Tibial artery (tissue), 4 donors: ENCODE measurements around the gene NPY5R.

Experiments used
- DNase-seq, 2 donors: peaks; one replicate each; pipeline ENCODE4 v3.0.0-alpha.2; 2019
- H3K27ac ChIP-seq, 2 donors: fragments of 200-600 bp; sonication (generic) in 1 of 2; 1 replicate in 1 of 2; 2 replicates in 1 of 2; pipeline ENCODE4 v1.5.1; 2018 to 2019; ENCODE audit warnings: mild to moderate bottlenecking in 1 of 2
- H3K27me3 ChIP-seq, 2 donors: fragments of 200-600 bp; sonication (generic) in 1 of 2; one replicate each; pipeline versions ENCODE4 v1.5.1 to v1.6.0; 2016 to 2019
- H3K36me3 ChIP-seq, 3 donors: fragments of 200-600 bp; sonication (generic) in 2 of 3; one replicate each; pipeline ENCODE4 v1.5.1; 2016 to 2019; ENCODE audit warnings: mild to moderate bottlenecking in 2 of 3
- H3K4me1 ChIP-seq, 4 donors: fragments of 200-600 bp; sonication (generic) in 2 of 4; 1 replicate in 3 of 4; 2 replicates in 1 of 4; pipeline ENCODE4 v1.5.1; 2016 to 2019
- H3K4me3 ChIP-seq, 2 donors: fragments of 200-600 bp; sonication (generic) in 1 of 2; 1 replicate in 1 of 2; 2 replicates in 1 of 2; pipeline ENCODE4 v1.5.1; 2018 to 2019; ENCODE audit warnings: mild to moderate bottlenecking in 2 of 2
- H3K9me3 ChIP-seq, 3 donors: fragments of 200-600 bp; sonication (generic) in 1 of 3; one replicate each; pipeline ENCODE4 v1.5.1; 2016 to 2019
- CTCF ChIP-seq, 2 experiments: fragments of 200-600 bp in 1 of 2; fragments of 450-650 bp in 1 of 2; IDR thresholded peaks; one replicate each; pipeline ENCODE4 v1.5.1; 2017 to 2019; ENCODE audit warnings: antibody characterized with exemption in 2 of 2, mild to moderate bottlenecking in 1 of 2, moderate library complexity in 1 of 2
- intact Hi-C: fragments of 100-400 bp; cut with DNase I; formaldehyde crosslinking; loops from one replicate; pipeline ENCODE4 v1.15.0; 2023; ENCODE audit warnings: low total_unique reads

NPY5R gene

GRCh38 chr4:163385466-163385865 is 41.8 kb downstream of the NPY5R start:
- Histone ChIP-seq H3K27ac (no peak overlapping the region), H3K9me3 (no peaks in the 10 kb centered on the region), H3K4me1 (no peaks in the 10 kb centered on the region), H3K27me3 (no peaks in the 10 kb centered on the region), H3K36me3 (no peaks in the 10 kb centered on the region), H3K4me3 (no peak overlapping the region)
- intact Hi-C loops, result no loop called here
- no peak for DNase-seq
- TF ChIP-seq CTCF (IDR thresholded peaks at IDR 0.05), result no peak

GRCh38 chr4:163391756-163392155 is 48.1 kb downstream of the NPY5R start:
- Histone ChIP-seq H3K36me3 (no peaks in the 10 kb centered on the region), H3K4me1 (no peaks in the 10 kb centered on the region), H3K4me3 (no peak overlapping the region), H3K9me3 (no peaks in the 10 kb centered on the region), H3K27ac (no peak overlapping the region), H3K27me3 (no peaks in the 10 kb centered on the region)
- no peak for DNase-seq
- no peak for TF ChIP-seq CTCF (IDR thresholded peaks at IDR 0.05)
- intact Hi-C loops, result no loop called here

- Histone ChIP-seq H3K4me3 (no peak overlapping the region), H3K9me3 (no peaks in the 10 kb centered on the region), H3K36me3 (no peaks in the 10 kb centered on the region), H3K4me1 (no peaks in the 10 kb centered on the region), H3K27ac (no peak overlapping the region), H3K27me3 (no peaks in the 10 kb centered on the region)
- TF ChIP-seq CTCF (IDR thresholded peaks at IDR 0.05), result no peak
- intact Hi-C loops, result no loop called here
- DNase-seq, result no peak
Observed at GRCh38 chr4:163392328-163392727, 48.6 kb downstream of the NPY5R start.

GRCh38 chr4:163393471-163393870 is 49.8 kb downstream of the NPY5R start:
- Histone ChIP-seq H3K27me3 (no peaks in the 10 kb centered on the region), H3K4me1 (no peaks in the 10 kb centered on the region), H3K9me3 (no peaks in the 10 kb centered on the region), H3K36me3 (no peaks in the 10 kb centered on the region), H3K4me3 (no peak overlapping the region), H3K27ac (no peak overlapping the region)
- TF ChIP-seq CTCF (IDR thresholded peaks at IDR 0.05), result no peak
- DNase-seq, result no peak
- intact Hi-C loops, result no loop called here

- Histone ChIP-seq H3K27me3 (no peaks in the 10 kb centered on the region), H3K4me3 (no peak overlapping the region), H3K36me3 (no peaks in the 10 kb centered on the region), H3K27ac (no peak overlapping the region), H3K4me1 (no peaks in the 10 kb centered on the region), H3K9me3 (no peaks in the 10 kb centered on the region)
- TF ChIP-seq CTCF (IDR thresholded peaks at IDR 0.05), result no peak
- no peak for DNase-seq
- intact Hi-C loops, result no loop called here
Observed at GRCh38 chr4:163395055-163395454, 51.4 kb downstream of the NPY5R start.

- no peak overlapping the region for H3K27ac ChIP-seq
- intact Hi-C loops, result no loop called here
- H3K4me3 ChIP-seq, result no peak overlapping the region
- no peaks in the 10 kb centered on the region for H3K4me1 ChIP-seq
- H3K9me3 ChIP-seq, result no peaks in the 10 kb centered on the region
- no peaks in the 10 kb centered on the region for H3K27me3 ChIP-seq
- no peak for TF ChIP-seq CTCF (IDR thresholded peaks at IDR 0.05)
- no peaks in the 10 kb centered on the region for H3K36me3 ChIP-seq
- DNase-seq, result no peak
Observed at GRCh38 chr4:163395758-163396157, 52.1 kb downstream of the NPY5R start.
